Measurements from ENCODE around the gene HSPA4.

DNA sequence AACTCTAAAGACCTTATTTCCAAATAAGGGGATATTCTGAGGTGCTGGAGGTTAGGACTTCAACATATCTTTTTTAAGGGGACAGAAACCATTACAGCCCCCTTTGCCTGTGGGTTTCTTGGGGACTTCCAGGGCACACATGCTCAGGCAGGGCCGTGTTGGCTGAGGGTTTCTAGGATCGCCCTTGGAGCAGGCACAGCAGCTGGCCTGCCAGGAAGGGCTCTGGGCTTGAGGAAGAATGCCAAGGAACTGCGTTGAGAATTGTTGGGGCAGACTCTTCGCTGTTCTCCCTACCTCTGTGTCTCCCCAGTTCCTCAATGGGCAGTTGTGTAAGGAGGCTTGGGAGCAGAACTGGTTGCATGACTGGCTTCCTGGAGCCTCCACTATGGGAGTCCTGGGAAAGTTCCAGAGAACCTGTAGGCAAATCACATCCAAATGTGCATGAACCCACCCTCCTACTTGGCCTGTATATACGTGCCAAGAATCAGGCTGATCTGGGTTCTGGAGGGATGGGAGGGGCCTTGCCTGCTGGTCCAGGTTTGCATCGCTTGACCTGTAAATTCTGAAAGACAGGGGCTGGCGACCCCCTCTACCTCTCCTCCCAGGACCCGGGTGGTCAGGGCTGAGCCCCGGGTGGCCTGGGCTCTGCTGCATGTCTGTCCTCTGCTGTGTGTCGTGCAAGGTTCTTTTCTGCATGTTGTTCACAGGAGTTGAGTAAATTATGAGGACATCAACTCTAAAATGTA is 65.5 kb downstream of the HSPA4 start:
- TF ChIP-seq FOXM1 (IDR thresholded peaks at IDR 0.05; ENCODE audit: borderline replicate concordance, low read depth) (no peak), RAD21 (IDR thresholded peaks at IDR 0.05; ENCODE audit: low read depth) (no peak), TEAD4 (IDR thresholded peaks at IDR 0.05) (no peak), EP300 (IDR thresholded peaks at IDR 0.05; ENCODE audit: borderline replicate concordance) (no peak), CREB1 (IDR thresholded peaks at IDR 0.05; ENCODE audit: low read depth) (no peak), YY1 (IDR thresholded peaks at IDR 0.05; ENCODE audit: low read depth) (no peak), TAF1 (IDR thresholded peaks at IDR 0.05; ENCODE audit: low read depth) (no peak), CEBPB (IDR thresholded peaks at IDR 0.05) (no peak)
- TF ChIP-seq, protein P1, sequence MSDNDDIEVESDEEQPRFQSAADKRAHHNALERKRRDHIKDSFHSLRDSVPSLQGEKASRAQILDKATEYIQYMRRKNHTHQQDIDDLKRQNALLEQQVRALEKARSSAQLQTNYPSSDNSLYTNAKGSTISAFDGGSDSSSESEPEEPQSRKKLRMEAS (IDR thresholded peaks at IDR 0.05) = no peak
